HCEC 1CT (cell line): Measurements from ENCODE around the gene AGAP2.

ENCODE experiments used
- DNase-seq: peaks from one replicate; pipeline ENCODE4 v3.0.0-alpha.2; 2017

The AGAP2 gene

DNA sequence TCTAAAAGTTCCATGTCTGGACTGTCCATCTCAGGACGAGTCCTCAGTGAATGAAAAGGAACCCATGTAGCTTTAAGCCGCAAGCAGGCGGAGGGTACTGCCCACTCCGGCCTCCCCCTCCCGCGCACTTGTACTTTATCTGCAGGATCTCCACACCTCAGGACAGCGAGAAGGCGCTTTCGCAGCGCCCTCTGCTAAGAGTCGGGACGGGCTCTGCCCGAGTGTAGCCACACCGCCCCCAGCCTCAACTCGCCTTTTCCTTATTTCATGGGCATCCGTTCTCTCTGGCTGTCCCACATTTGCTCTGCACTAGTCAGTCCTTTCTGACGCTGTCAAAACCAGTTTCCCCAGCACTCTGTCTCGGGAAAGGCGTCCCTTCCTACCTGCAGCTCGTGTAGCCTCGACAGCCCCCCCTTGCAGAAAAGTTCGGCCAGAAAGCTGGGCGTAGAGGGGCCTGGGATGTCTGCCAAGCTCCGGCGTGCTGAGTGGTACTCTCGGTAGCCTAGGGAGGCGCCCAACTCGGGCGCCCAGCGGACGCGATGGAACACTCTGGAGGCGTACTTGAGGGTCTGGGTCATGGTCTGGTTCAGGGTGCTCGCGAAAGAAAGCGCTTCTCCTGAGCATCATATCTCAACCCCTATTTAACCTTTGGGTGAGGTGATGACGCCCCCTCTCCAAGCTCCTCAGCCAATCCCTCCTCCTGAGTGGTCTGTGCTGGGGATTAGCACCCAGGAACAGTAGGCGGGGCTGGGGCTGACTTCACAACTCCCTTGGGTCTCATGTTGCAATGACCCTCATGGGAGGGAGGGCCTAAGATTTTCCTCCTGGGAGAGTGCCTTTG lies 28.1 kb upstream of the AGAP2 start, which contains the start of gene CYP27B1:
CYP27B1 (minus strand) TSS at position 615 of the 841 bp plus-strand sequence; CDS start at position 578, 37 bp downstream.
- no peak for DNase-seq

- no peak for DNase-seq
Observed at GRCh38 chr12:57765698-57766463, 27.3 kb upstream of the AGAP2 start.

- peak; percentile 28 for DNase-seq
Observed at GRCh38 chr12:57765003-57765697, 26.6 kb upstream of the AGAP2 start.

DNA sequence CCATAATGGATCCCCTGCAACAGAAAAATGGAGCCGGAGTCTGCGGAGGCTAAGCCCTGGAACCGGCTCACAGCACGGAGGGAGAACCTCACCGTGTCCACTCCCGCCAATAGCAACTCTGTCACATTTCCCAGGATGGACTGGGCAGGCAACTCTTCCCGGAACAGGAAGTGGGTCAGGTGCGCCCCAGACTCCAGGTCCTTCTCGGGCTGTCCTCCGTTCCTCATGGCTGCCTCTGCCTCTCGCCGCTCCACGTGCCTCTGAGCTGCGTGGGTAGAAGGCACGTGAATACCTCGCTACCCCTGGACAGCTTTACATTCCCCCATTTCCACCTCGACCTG lies 26.1 kb upstream of the AGAP2 start:
- no peak for DNase-seq

DNA sequence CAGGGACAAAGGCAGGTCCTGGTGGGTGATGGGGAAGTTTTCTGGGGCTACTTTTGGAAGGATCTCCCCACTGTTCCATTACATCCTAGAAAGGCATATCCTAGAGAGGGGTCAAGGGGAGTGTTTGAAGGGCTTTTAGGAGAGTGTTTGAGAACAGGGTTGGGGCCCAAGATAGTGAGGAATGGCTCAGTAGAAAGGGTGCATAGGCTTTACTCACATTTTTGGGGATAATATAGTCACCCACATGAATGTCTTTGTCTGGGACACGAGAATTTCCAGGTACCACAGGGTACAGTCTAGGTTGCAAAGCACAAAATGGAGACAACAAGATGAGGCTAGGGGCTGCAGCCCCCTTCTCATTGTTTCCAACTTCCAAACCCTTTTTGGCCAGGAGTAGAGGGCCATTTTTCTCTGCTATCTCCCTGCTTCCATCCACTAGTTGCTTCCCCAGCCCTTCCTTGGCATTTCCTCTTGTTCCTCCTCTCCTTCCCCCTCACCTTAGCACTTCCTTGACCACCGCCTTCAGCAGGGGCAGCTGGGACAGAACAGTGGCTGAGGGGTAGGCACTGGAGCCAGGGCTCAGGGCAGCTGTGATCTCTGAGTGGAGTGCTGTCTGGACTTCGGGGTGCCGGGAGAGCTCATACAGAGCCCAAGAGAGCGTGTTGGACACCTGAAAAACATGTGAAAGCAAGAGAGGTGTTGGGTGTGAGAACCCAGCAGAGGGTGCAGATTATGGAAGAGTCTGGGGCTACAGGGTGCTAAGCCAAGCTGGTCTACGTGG lies 25.5 kb upstream of the AGAP2 start:
- DNase-seq: no peak

- DNase-seq: peak; percentile 0
Observed at GRCh38 chr12:57762463-57762862, 23.9 kb upstream of the AGAP2 start.

- DNase-seq: no peak
Observed at GRCh38 chr12:57761391-57761998, 23.0 kb upstream of the AGAP2 start.

GRCh38 chr12:57760347-57760982 lies 21.9 kb upstream of the AGAP2 start:
- DNase-seq: peak; percentile 0

DNA sequence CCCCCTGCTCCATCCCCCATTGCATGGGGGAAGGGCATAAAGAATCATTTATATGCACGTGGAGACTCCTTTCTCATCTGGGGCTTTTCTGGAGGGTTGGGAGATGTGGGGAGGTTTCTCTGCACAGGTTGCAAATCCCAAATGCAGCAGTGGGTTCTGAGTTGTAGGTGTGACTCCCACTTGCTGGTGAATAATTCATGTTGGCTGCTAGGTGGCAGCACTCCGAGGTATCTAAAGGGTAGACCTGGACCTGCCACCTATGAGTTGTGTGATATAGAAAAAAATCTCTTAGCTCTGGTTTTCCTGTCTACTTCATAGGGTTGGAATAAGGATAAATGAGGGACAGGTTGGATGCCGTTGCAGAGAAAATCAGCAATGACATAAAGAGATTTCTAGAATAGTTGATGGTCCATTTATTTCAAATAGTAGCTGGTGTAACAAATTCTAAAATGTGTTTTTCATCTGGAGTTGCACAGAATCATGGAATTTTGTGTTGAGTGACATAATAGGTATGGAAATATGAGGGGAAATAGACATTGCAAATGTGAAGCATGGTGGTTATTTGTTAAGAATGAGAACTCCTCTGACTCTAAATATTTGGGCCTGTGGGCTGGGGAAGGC lies 20.9 kb upstream of the AGAP2 start:
- peak; percentile 0 for DNase-seq

- peak; percentile 0 for DNase-seq
Observed at GRCh38 chr12:57758552-57759359, 20.2 kb upstream of the AGAP2 start.

GRCh38 chr12:57757771-57758170 lies 19.2 kb upstream of the AGAP2 start:
- DNase-seq: no peak

GRCh38 chr12:57756406-57757341 lies 18.1 kb upstream of the AGAP2 start:
- DNase-seq: peak; percentile 0

GRCh38 chr12:57755454-57756372 lies 17.2 kb upstream of the AGAP2 start:
- DNase-seq: peak; percentile 0

- peak; percentile 0 for DNase-seq
Observed at GRCh38 chr12:57755194-57755453, 16.6 kb upstream of the AGAP2 start.

GRCh38 chr12:57754411-57755193 lies 16.1 kb upstream of the AGAP2 start, which contains the start of gene MARCHF9:
Gene MARCHF9 (plus strand): TSS chr12:57755103. CDS start chr12:57755529, 426 bp downstream.
- no peak for DNase-seq

DNA sequence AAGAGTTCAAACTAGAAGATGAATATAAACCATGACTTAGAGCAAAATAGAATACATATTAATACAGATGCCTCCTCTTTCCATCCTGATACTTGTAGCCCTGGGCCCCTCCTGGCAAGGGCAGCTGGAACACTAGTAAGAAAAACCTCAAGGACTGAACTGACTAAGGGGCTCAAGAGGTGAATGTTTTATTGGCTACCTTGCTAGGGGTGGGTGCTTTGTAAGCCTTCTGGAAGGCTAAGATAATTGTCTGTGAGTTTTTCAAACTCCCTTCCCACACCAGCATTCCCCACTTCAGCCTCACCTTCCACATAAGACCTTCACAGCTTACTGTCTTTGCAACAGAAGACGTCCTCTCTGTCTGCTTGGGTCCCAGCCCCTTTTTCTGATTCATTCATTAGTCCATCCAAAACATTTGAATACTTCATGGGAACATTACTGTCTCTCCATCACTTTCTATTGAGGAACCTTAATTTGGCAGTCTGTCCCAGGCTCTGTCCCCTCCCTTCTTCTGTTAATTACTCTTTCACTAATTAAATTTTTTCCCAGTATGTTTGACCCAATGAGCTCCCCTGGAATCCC lies 15.3 kb upstream of the AGAP2 start:
- no peak for DNase-seq

DNA sequence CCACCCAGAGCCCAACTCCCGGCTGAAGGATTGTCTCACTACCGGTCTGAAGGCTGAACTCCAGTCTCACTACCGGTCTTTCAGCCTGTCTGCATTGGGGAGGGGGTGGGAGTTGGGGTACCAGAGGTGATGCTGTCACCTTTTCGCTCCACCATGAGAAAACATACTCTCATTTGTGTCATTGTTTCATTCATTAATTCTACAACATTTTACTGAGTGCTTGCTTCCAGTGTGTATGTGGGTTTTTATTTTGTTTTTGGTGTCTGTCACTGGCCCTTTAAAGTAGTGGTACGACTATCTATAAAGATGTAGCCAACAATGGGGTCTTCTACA lies 14.1 kb upstream of the AGAP2 start:
- no peak for DNase-seq
